ENCODE data around the gene TFAP2D. TPM values are rescaled to one million over a fixed set of nuclear protein-coding genes. Genes with fewer than 3 reads are reported as not detected.

The TFAP2D gene
- total RNA-seq, 1 donor from 2014 or later = not detected

GRCh38 chr6:50681213-50681824 lies 32.0 kb upstream of the TFAP2D start:
- Mint-ChIP-seq H3K36me3 (no peaks in the 10 kb centered on the region), H3K4me3 (no peak overlapping the region), H3K9me3 (no peaks in the 10 kb centered on the region), H3K27me3 (ENCODE audit: insufficient read depth, low read depth) (peaks cover 2% of the 10 kb centered on the region), H3K27ac (no peak overlapping the region), H3K4me1 (no peaks in the 10 kb centered on the region)
- DNase-seq (ENCODE audit: low spot score) = no peak
- Histone ChIP-seq H3K27me3 (no peaks in the 10 kb centered on the region), H3K4me1 (no peaks in the 10 kb centered on the region), H3K9me3 (ENCODE audit: low read depth) (no peaks in the 10 kb centered on the region), H3K4me3 (no peak overlapping the region), H4K20me1 (ENCODE audit: low read depth) (no peaks in the 10 kb centered on the region), H3K4me2 (no peak overlapping the region), H3K9ac (no peak overlapping the region), H3F3A (ENCODE audit: low read depth) (no peaks in the 10 kb centered on the region), H2AFZ (replicated peaks) (no peak overlapping the region), H3K27ac (no peak overlapping the region), H3K36me3 (no peaks in the 10 kb centered on the region), H3K79me2 (ENCODE audit: low read depth) (no peaks in the 10 kb centered on the region)
- TF ChIP-seq EZH2phosphoT487 (IDR thresholded peaks at IDR 0.05) = no peak
- TF ChIP-seq, protein P1, sequence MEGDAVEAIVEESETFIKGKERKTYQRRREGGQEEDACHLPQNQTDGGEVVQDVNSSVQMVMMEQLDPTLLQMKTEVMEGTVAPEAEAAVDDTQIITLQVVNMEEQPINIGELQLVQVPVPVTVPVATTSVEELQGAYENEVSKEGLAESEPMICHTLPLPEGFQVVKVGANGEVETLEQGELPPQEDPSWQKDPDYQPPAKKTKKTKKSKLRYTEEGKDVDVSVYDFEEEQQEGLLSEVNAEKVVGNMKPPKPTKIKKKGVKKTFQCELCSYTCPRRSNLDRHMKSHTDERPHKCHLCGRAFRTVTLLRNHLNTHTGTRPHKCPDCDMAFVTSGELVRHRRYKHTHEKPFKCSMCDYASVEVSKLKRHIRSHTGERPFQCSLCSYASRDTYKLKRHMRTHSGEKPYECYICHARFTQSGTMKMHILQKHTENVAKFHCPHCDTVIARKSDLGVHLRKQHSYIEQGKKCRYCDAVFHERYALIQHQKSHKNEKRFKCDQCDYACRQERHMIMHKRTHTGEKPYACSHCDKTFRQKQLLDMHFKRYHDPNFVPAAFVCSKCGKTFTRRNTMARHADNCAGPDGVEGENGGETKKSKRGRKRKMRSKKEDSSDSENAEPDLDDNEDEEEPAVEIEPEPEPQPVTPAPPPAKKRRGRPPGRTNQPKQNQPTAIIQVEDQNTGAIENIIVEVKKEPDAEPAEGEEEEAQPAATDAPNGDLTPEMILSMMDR (IDR thresholded peaks at IDR 0.05) = no peak
- no peak for TF ChIP-seq EZH2 (IDR thresholded peaks at IDR 0.05)

DNA sequence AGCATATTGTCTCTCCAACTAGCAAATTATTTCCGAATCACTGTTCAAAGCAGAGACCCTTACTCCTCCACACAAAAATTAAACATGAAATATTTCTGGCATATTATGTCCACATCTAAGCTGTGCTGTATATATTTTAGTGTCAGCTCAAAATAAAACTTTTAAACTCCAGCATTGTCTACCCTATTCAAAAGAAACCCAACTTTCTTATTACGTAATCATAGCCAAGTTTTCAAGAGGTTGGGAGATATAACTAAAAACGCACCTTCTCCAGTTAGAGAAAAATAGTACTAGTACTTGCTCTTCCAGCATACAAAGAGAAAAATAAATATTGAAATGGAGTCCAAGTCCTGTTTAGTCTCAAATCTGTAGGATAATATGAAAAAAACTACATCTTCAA lies 24.1 kb upstream of the TFAP2D start:
- H3K79me2 ChIP-seq (ENCODE audit: low read depth) = no peaks in the 10 kb centered on the region
- TF ChIP-seq, protein P1 (IDR thresholded peaks at IDR 0.05) = no peak
- TF ChIP-seq EZH2 (IDR thresholded peaks at IDR 0.05) (no peak), EZH2phosphoT487 (IDR thresholded peaks at IDR 0.05) (no peak)
- no peak overlapping the region for H2AFZ ChIP-seq (replicated peaks)
- H3K4me3 Mint-ChIP-seq = no peak overlapping the region
- no peaks in the 10 kb centered on the region for H3K9me3 Mint-ChIP-seq
- H3K9ac ChIP-seq = no peak overlapping the region
- H3F3A ChIP-seq (ENCODE audit: low read depth) = no peaks in the 10 kb centered on the region
- no peaks in the 10 kb centered on the region for H3K9me3 ChIP-seq (ENCODE audit: low read depth)
- no peaks in the 10 kb centered on the region for H3K4me1 ChIP-seq
- H3K4me3 ChIP-seq = no peak overlapping the region
- no peaks in the 10 kb centered on the region for H4K20me1 ChIP-seq (ENCODE audit: low read depth)
- H3K27me3 ChIP-seq = peaks cover 24% of the 10 kb centered on the region
- H3K4me1 Mint-ChIP-seq = no peaks in the 10 kb centered on the region
- peaks cover 8% of the 10 kb centered on the region for H3K27me3 Mint-ChIP-seq (ENCODE audit: insufficient read depth, low read depth)
- H3K4me2 ChIP-seq = no peak overlapping the region
- H3K36me3 ChIP-seq = no peaks in the 10 kb centered on the region
- H3K27ac ChIP-seq = no peak overlapping the region
- no peak for DNase-seq (ENCODE audit: low spot score)
- no peaks in the 10 kb centered on the region for H3K36me3 Mint-ChIP-seq
- no peak overlapping the region for H3K27ac Mint-ChIP-seq

DNA sequence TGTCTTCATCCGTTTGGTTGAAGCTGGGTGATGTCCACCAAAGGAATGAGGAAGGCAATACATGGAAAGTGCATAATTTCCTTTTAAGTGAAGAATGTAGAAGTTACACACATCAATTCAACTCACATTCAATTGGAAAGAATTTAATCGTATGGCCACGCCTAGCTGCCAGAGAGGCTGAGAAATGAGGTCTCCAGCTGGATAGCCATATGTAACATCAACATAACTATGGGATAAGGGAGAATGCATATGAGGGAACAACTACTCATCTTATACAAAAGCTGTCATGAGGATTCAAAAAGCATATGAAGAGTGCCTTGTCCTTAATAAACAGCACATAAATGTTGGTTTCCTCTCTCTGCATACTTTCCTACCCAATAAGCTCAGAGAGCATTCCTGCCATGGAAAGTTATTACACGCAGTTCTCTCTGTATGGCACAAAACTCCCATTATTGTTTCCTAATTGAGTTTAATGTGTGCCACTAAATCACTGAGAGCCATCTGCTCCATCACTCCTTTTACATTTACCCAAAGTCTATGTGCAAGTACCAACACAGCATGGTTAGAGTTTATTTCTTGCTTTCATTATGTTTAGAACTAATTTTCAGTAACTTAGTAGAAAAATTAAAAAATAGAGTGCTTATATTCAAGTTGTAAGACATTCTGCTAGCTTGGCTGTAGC lies 21.4 kb upstream of the TFAP2D start:
- no peaks in the 10 kb centered on the region for H3K4me1 ChIP-seq
- no peak overlapping the region for H3K4me3 ChIP-seq
- no peak overlapping the region for H3K27ac ChIP-seq
- no peak overlapping the region for H3K9ac ChIP-seq
- H3F3A ChIP-seq (ENCODE audit: low read depth) = no peaks in the 10 kb centered on the region
- no peaks in the 10 kb centered on the region for H3K9me3 ChIP-seq (ENCODE audit: low read depth)
- no peaks in the 10 kb centered on the region for H4K20me1 ChIP-seq (ENCODE audit: low read depth)
- Mint-ChIP-seq H3K27me3 (ENCODE audit: insufficient read depth, low read depth) (peaks cover 5% of the 10 kb centered on the region), H3K9me3 (no peaks in the 10 kb centered on the region), H3K27ac (no peak overlapping the region), H3K4me3 (no peak overlapping the region), H3K36me3 (no peaks in the 10 kb centered on the region), H3K4me1 (no peaks in the 10 kb centered on the region)
- no peak for TF ChIP-seq EZH2 (IDR thresholded peaks at IDR 0.05)
- TF ChIP-seq, protein P1 (IDR thresholded peaks at IDR 0.05) = no peak
- no peak for TF ChIP-seq EZH2phosphoT487 (IDR thresholded peaks at IDR 0.05)
- H3K27me3 ChIP-seq = peaks cover 52% of the 10 kb centered on the region
- H3K36me3 ChIP-seq = no peaks in the 10 kb centered on the region
- DNase-seq (ENCODE audit: low spot score) = no peak
- H3K4me2 ChIP-seq = no peak overlapping the region
- H3K79me2 ChIP-seq (ENCODE audit: low read depth) = no peaks in the 10 kb centered on the region
- H2AFZ ChIP-seq (replicated peaks) = no peak overlapping the region

All from neural progenitor cell (in vitro differentiated cells).